K562 (cell line): Measurements from ENCODE around the gene AIF1.

Source experiments
- FOXK2 ChIP-seq, 2 experiments: fragments of 450-650 bp; IDR thresholded peaks in 1 of 2; conservative IDR thresholded peaks in 1 of 2; 2 replicates each; pipeline ENCODE4 v1.6.1; 2016; ENCODE audit warnings: low read depth in 2 of 2, mild to moderate bottlenecking in 1 of 2
- HDAC6 ChIP-seq: IDR thresholded peaks from 2 replicates; pipeline ENCODE4 v1.6.1; 2012; ENCODE audit warnings: low read depth, mild to moderate bottlenecking, control low read depth, inconsistent platforms, low read length, moderate library complexity
- HINFP ChIP-seq: fragments of 450-650 bp; conservative IDR thresholded peaks from 2 replicates; pipeline ENCODE4 v1.6.1; 2016; ENCODE audit warnings: missing genetic modification characterization, low read depth, mild to moderate bottlenecking, control low read depth, missing compliant biosample characterization
- IFI16 ChIP-seq: fragments of 250-450 bp; sonication (Bioruptor Pico); IDR thresholded peaks from 2 replicates; pipeline ENCODE4 v2.1.2; 2022; ENCODE audit warnings: mild to moderate bottlenecking, inconsistent platforms
- LCOR ChIP-seq: sonication (generic); formaldehyde crosslinking; IDR thresholded peaks from 2 replicates; pipeline ENCODE4 v1.8.0; 2022; ENCODE audit warnings: mild to moderate bottlenecking, missing genetic modification reagents
- POLR2AphosphoS5 ChIP-seq: IDR thresholded peaks from 2 replicates; pipeline ENCODE4 v1.6.1; 2011; ENCODE audit warnings: mild to moderate bottlenecking, low read depth, low read length, moderate library complexity; ENCODE audit not compliant: control insufficient read depth, insufficient read depth
- RCOR1 ChIP-seq, 2 experiments: IDR thresholded peaks; 2 replicates each; pipeline ENCODE4 v1.6.1; 2012; ENCODE audit warnings: low read depth in 2 of 2, low read length in 2 of 2, borderline replicate concordance in 1 of 2, improper control_type of control experiment in 1 of 2
- RUNX1 ChIP-seq: sonication (generic); IDR thresholded peaks from 2 replicates; pipeline ENCODE4 v1.6.1; 2016; ENCODE audit warnings: antibody characterized with exemption, low read depth
- ZFP36 ChIP-seq: fragments of 150-350 bp; IDR thresholded peaks from 2 replicates; pipeline ENCODE4 v1.6.1; 2018; ENCODE audit warnings: low read length, low read depth; ENCODE audit not compliant: partially characterized antibody

GRCh38 chr6:31643818-31644454 is 28.9 kb downstream of the AIF1 start:
- TF ChIP-seq POLR2AphosphoS5: no peak
- TF ChIP-seq IFI16 (CRISPR knock-in tag): no peak
- TF ChIP-seq HINFP (tag): no peak
- no peak for TF ChIP-seq ZFP36
- no peak for TF ChIP-seq LCOR
- TF ChIP-seq HDAC6: no peak
- TF ChIP-seq RUNX1: no peak
- TF ChIP-seq RCOR1 (IDR thresholded peaks at IDR 0.05; ENCODE audit: borderline replicate concordance in 1 of 2, low read depth in 2 of 2, low read length in 2 of 2): no peak
- no peak for TF ChIP-seq FOXK2 (conservative IDR thresholded peaks at IDR 0.05 in 1 of 2, IDR thresholded peaks at IDR 0.05 in 1 of 2; ENCODE audit: low read depth in 2 of 2)
